B cell (primary cell): ENCODE measurements around the gene AZGP1. TPM values are rescaled to one million over a fixed set of nuclear protein-coding genes. Genes with fewer than 3 reads are reported as not detected.

ENCODE experiments used
- ATAC-seq: fragments of 200-7000 bp; cut with Tn5 transposase; one replicate; pipeline ENCODE4 v1.10.0; 2021; ENCODE audit warnings: low read depth, mild to moderate bottlenecking, moderate number of reproducible peaks, moderate library complexity
- CTCF ChIA-PET: fragments of 350-600 bp; sonication (Branson Sonifier 250); formaldehyde crosslinking; loops from one replicate; lab custom pipeline; 2021; ENCODE audit warnings: antibody characterized with exemption, inconsistent platforms; lab: Charles Lee
- POLR2A ChIA-PET: fragments of 350-600 bp; sonication (Branson Sonifier 250); formaldehyde crosslinking; loops from one replicate; lab custom pipeline; 2021; ENCODE audit warnings: antibody characterized with exemption; lab: Charles Lee
- DNase-seq: peaks from one replicate; pipeline ENCODE4 v3.0.0; 2013
- H2AFZ ChIP-seq: 2 replicates; pipeline ENCODE4 v1.6.1; 2012; ENCODE audit warnings: mild to moderate bottlenecking, low read depth, low read length; ENCODE audit not compliant: insufficient read depth, poor library complexity, severe bottlenecking
- H3K27ac ChIP-seq, 2 donors: 1 replicate in 1 of 2; 2 replicates in 1 of 2; pipeline ENCODE4 v1.5.1; 2012 to 2013; ENCODE audit warnings: low read length in 2 of 2, mild to moderate bottlenecking in 2 of 2, moderate library complexity in 1 of 2
- H3K27me3 ChIP-seq, 4 experiments: fragments of 200-600 bp in 1 of 4; sonication (generic) in 1 of 4; replicated peaks in 1 of 4; 1 replicate in 2 of 4; 2 replicates in 2 of 4; pipeline versions ENCODE4 v1.6.1 to v1.7.0; 2013 to 2016; ENCODE audit warnings: low read length in 3 of 4, mild to moderate bottlenecking in 2 of 4, mixed read lengths in 1 of 4, moderate library complexity in 1 of 4; ENCODE audit not compliant: insufficient read depth in 4 of 4, control insufficient read depth in 3 of 4; ENCODE audit errors: control extremely low read depth in 1 of 4
- H3K36me3 ChIP-seq, 2 experiments: replicated peaks in 1 of 2; 1 replicate in 1 of 2; 2 replicates in 1 of 2; pipeline versions ENCODE4 v1.6.1 to v1.7.1; 2013; ENCODE audit warnings: low read length in 1 of 2; ENCODE audit not compliant: insufficient read depth in 2 of 2, control insufficient read depth in 1 of 2; ENCODE audit errors: control extremely low read depth in 1 of 2, extremely low read depth in 1 of 2
- H3K4me1 ChIP-seq, 2 donors: fragments of 200-600 bp in 1 of 2; sonication (generic) in 1 of 2; 1 replicate in 1 of 2; 2 replicates in 1 of 2; pipeline versions ENCODE4 v1.5.1 to v1.6.1; 2013 to 2017; ENCODE audit warnings: low read length in 2 of 2; ENCODE audit not compliant: control insufficient read depth in 2 of 2, insufficient read depth in 2 of 2
- H3K4me2 ChIP-seq: replicated peaks from 2 replicates; pipeline ENCODE3; 2012; ENCODE audit warnings: mild to moderate bottlenecking, low read depth, low read length; ENCODE audit not compliant: poor library complexity, severe bottlenecking
- H3K4me3 ChIP-seq, 5 experiments: fragments of 200-600 bp in 1 of 5; sonication (generic) in 1 of 5; 1 replicate in 3 of 5; 2 replicates in 2 of 5; pipeline versions ENCODE4 v1.5.1 to v1.7.0; 2011 to 2016; ENCODE audit warnings: low read length in 4 of 5, mild to moderate bottlenecking in 4 of 5, low read depth in 2 of 5, control low read depth in 1 of 5, moderate library complexity in 1 of 5; ENCODE audit not compliant: insufficient read depth in 1 of 5; ENCODE audit errors: control extremely low read depth in 1 of 5, extremely low read depth in 1 of 5
- H3K79me2 ChIP-seq: fragments of 200-600 bp; sonication (generic); one replicate; pipeline ENCODE4 v1.6.0; 2016; ENCODE audit warnings: low read length; ENCODE audit not compliant: control insufficient read depth, insufficient read depth
- H3K9ac ChIP-seq: fragments of 200-600 bp; sonication (generic); 2 replicates; pipeline ENCODE4 v1.6.1; 2017; ENCODE audit warnings: mild to moderate bottlenecking, low read length, moderate library complexity
- H3K9me3 ChIP-seq, 3 donors: one replicate each; pipeline versions ENCODE4 v1.6.1 to v1.7.1; 2013; ENCODE audit warnings: low read length in 2 of 3; ENCODE audit not compliant: control insufficient read depth in 2 of 3, insufficient read depth in 1 of 3; ENCODE audit errors: control extremely low read depth in 1 of 3
- H4K20me1 ChIP-seq: 2 replicates; pipeline ENCODE4 v1.6.0; 2012; ENCODE audit warnings: mild to moderate bottlenecking, low read length; ENCODE audit not compliant: insufficient read depth, control insufficient read depth, poor library complexity, severe bottlenecking
- H3K27ac Mint-ChIP-seq: one replicate; pipeline ENCODE4 v1.8.0; 2021; ENCODE audit warnings: mixed read lengths
- H3K27me3 Mint-ChIP-seq: one replicate; pipeline ENCODE4 v1.8.0; 2021; ENCODE audit warnings: mixed read lengths
- H3K4me1 Mint-ChIP-seq: one replicate; pipeline ENCODE4 v1.8.0; 2021; ENCODE audit warnings: mixed read lengths
- H3K4me3 Mint-ChIP-seq: one replicate; pipeline ENCODE4 v1.8.0; 2021; ENCODE audit warnings: mixed read lengths
- H3K9me3 Mint-ChIP-seq: one replicate; pipeline ENCODE4 v1.8.0; 2022; ENCODE audit warnings: mixed read lengths; ENCODE audit not compliant: insufficient read depth
- EZH2 ChIP-seq: IDR thresholded peaks from 2 replicates; pipeline ENCODE4 v1.6.1; 2012; ENCODE audit warnings: borderline replicate concordance, low read depth, mild to moderate bottlenecking, moderate library complexity, low read length; ENCODE audit not compliant: insufficient read depth, poor library complexity, severe bottlenecking
- WGBS: methylation state at CpG from one replicate; pipeline ENCODE4 v1.1.5; 2013; ENCODE audit warnings: missing lambda C conversion rate; ENCODE audit not compliant: insufficient coverage; 5-methylcytosine and 5-hydroxymethylcytosine counted together
- intact Hi-C: fragments of 100-400 bp; cut with micrococcal nuclease; formaldehyde crosslinking; loops from one replicate; pipeline ENCODE4 v1.10.0; 2022
- polyA plus RNA-seq: library from polyadenylated mRNA; depleted of rRNA; stranded (reverse); fragments of >200 nt; gene quantifications from 2 replicates; pipeline ENCODE4 v1.2.3, GENCODE V29; 2012
- total RNA-seq, 2 donors: library from RNA; stranded (reverse); fragments of 120-200 nt in 1 of 2; gene quantifications; 1 replicate in 1 of 2; 2 replicates in 1 of 2; pipeline versions ENCODE4 v1.2.3 to v1.2.4, GENCODE V29; 2013 to 2022
- TF ChIP-seq, protein P1 (sequence below): fragments of 200-600 bp; IDR thresholded peaks from one replicate; pipeline ENCODE4 v1.8.0; 2022; ENCODE audit warnings: antibody characterized with exemption, mild to moderate bottlenecking

The AZGP1 gene
- total and polyA plus RNA-seq, 2 donors (not counting 1 experiment from before 2014, with no cell fraction given), result not detected

DNA sequence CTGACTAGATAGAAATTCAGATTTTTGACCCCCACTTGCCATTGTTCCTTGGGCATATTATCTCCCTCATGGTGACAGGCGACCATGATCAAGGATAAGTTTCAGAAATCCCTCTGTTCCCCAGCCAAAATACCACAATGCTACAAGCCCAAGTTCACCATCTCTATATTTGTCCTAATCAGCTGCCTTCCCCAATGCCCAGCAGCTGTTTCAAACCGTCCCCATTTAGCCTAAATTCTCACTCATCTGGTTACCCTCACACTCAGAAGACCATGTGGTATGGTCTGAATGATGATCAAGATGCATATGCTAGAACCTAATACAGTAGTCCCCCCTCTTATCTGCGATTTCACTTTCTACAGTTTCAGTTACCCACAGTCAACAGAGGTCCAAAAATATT is 45.5 kb downstream of the AZGP1 start:
- Mint-ChIP-seq H3K4me1 (peaks cover 1% of the 10 kb centered on the region), H3K27ac (no peak overlapping the region), H3K9me3 (no peaks in the 10 kb centered on the region), H3K27me3 (peaks cover 78% of the 10 kb centered on the region), H3K4me3 (no peak overlapping the region)
- Histone ChIP-seq H3K4me3 (no peak overlapping the region), H3K9me3 (no peaks in the 10 kb centered on the region), H2AFZ (no peak overlapping the region), H3K27me3 (peaks cover 0 to 61% (median 29%) of the 10 kb centered on the region in 4 experiments), H3K27ac (no peak overlapping the region), H3K79me2 (no peaks in the 10 kb centered on the region), H3K9ac (no peak overlapping the region), H3K4me2 (no peak overlapping the region), H3K36me3 (no peaks in the 10 kb centered on the region), H3K4me1 (peaks cover 6 to 12% of the 10 kb centered on the region in 2 donors), H4K20me1 (no peaks in the 10 kb centered on the region)
- ATAC-seq (no peak), DNase-seq (no peak)
- 85% methylated on average over 1 of the region's 3 CpGs for WGBS
- TF ChIP-seq EZH2, result no peak
- TF ChIP-seq, protein P1, sequence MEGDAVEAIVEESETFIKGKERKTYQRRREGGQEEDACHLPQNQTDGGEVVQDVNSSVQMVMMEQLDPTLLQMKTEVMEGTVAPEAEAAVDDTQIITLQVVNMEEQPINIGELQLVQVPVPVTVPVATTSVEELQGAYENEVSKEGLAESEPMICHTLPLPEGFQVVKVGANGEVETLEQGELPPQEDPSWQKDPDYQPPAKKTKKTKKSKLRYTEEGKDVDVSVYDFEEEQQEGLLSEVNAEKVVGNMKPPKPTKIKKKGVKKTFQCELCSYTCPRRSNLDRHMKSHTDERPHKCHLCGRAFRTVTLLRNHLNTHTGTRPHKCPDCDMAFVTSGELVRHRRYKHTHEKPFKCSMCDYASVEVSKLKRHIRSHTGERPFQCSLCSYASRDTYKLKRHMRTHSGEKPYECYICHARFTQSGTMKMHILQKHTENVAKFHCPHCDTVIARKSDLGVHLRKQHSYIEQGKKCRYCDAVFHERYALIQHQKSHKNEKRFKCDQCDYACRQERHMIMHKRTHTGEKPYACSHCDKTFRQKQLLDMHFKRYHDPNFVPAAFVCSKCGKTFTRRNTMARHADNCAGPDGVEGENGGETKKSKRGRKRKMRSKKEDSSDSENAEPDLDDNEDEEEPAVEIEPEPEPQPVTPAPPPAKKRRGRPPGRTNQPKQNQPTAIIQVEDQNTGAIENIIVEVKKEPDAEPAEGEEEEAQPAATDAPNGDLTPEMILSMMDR, result no peak
- ChIA-PET CTCF (interaction anchor here (0.9 kb wide), 1 partner anchor 13 kb away, joined by 3 read pairs; no protein-coding TSS in a partner anchor), POLR2A (no interaction called here)
- intact Hi-C loops, result no loop called here

DNA sequence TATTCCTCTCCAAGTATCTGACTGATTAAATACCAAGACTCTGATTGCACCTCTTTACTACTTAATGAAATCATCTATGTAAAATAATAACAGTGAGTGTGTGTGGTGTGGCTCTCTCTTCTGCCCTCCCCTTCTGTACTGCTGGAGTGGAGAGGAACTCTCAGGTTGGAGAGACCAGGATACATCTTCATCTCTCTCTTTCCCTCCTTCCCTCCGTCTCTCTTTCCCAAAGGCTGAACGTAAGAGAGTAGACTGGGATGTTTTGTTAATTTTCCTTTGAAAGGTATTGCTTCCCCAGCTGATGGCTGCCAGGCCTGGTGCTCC is 46.1 kb downstream of the AZGP1 start:
- Mint-ChIP-seq H3K9me3 (no peaks in the 10 kb centered on the region), H3K27ac (no peak overlapping the region), H3K4me1 (peaks cover 1% of the 10 kb centered on the region), H3K4me3 (peak overlapping the region; percentile 0), H3K27me3 (peaks cover 72% of the 10 kb centered on the region)
- no peak overlapping the region for H3K4me3 ChIP-seq
- TF ChIP-seq, protein P1, result no peak
- no peak for TF ChIP-seq EZH2
- H3K9me3 ChIP-seq, result no peaks in the 10 kb centered on the region
- intact Hi-C loops, result no loop called here
- no peaks in the 10 kb centered on the region for H4K20me1 ChIP-seq
- no peak for ATAC-seq
- ChIA-PET POLR2A (no interaction called here), CTCF (interaction anchor here (0.9 kb wide), 1 partner anchor 14 kb away, joined by 3 read pairs; no protein-coding TSS in a partner anchor)
- H2AFZ ChIP-seq, result peak overlapping the region; percentile 56
- H3K27me3 ChIP-seq, result peaks cover 0 to 54% (median 30%) of the 10 kb centered on the region in 4 experiments
- H3K36me3 ChIP-seq, result no peaks in the 10 kb centered on the region
- H3K9ac ChIP-seq, result no peak overlapping the region
- H3K79me2 ChIP-seq, result no peaks in the 10 kb centered on the region
- peak overlapping the region; percentile 47 for H3K4me2 ChIP-seq
- H3K4me1 ChIP-seq, result peaks cover 6 to 12% of the 10 kb centered on the region in 2 donors
- no CpG with 5 or more reads among the region's 2 CpGs for WGBS
- DNase-seq, result no peak
- no peak overlapping the region for H3K27ac ChIP-seq
